ENCODE data around the gene SPDYE6.

SPDYE6 gene

DNA sequence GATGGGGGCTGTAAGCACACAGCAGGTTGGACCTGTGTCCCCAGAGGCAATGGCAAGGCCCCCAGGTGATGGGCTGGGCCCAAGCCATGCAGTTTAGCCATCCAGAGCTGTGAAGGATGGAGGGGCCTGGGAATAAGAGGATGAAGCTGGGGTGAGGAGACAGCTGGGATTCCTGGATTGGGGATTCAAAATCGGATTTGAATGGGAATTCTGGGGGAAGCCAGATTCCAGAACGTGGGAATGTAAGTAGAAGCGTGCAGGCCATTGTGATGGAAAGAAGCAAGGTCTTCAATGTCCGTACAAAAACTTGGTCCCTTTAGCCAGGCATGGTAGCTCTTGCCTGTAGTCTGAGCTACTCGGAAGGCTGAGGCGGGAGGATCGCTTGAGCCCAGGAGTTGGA lies 59.7 kb downstream of the SPDYE6 start:
- peaks cover 7% of the 10 kb centered on the region for H3K36me3 Mint-ChIP-seq
- H3K4me3 Mint-ChIP-seq = no peak overlapping the region
- peak overlapping the region; percentile 92 for H3K27ac Mint-ChIP-seq
- peaks cover 43% of the 10 kb centered on the region for H3K4me1 Mint-ChIP-seq
- no peaks in the 10 kb centered on the region for H3K27me3 Mint-ChIP-seq
- no peaks in the 10 kb centered on the region for H3K9me3 Mint-ChIP-seq
- no peak for DNase-seq (ENCODE audit: low spot score in 2 of 2)
- ATAC-seq (ENCODE audit: low read depth) = no peak

DNA sequence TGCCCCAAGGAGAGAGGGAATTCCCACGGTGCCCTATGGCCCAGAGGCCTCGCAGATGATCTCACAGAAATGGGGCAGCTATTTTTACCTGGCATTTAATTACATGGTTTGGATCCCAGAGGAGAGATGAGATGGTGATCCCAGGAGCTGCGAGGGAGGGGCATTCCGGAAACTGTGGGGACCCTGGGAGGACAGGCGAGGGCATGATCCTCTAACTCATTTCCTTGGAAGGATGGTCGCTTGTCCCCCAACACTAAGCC lies 60.1 kb downstream of the SPDYE6 start:
- no peak for DNase-seq (ENCODE audit: low spot score in 2 of 2)

More for the DNA sequence above, 60.1 kb downstream of the SPDYE6 start:
- peak overlapping the region; percentile 92 for H3K27ac Mint-ChIP-seq
- peaks cover 47% of the 10 kb centered on the region for H3K4me1 Mint-ChIP-seq
- no peak for ATAC-seq (ENCODE audit: low read depth)
- H3K27me3 Mint-ChIP-seq = no peaks in the 10 kb centered on the region
- H3K4me3 Mint-ChIP-seq = no peak overlapping the region
- H3K9me3 Mint-ChIP-seq = no peaks in the 10 kb centered on the region
- peaks cover 7% of the 10 kb centered on the region for H3K36me3 Mint-ChIP-seq
